HG02938 (cell line): ENCODE measurements around the gene ZNF44.
"Not testable (repeated sequence)": the region's sequence is repeated elsewhere in the genome, so short reads cannot be mapped to it uniquely, and the experiment has no call there.

Experiments used
- ATAC-seq: cut with Tn5 transposase; IDR thresholded peaks from one replicate; pipeline ENCODE4 v1.9.1; 2021; ENCODE audit warnings: mild to moderate bottlenecking, moderate library complexity; ENCODE audit not compliant: unreplicated experiment

Gene ZNF44

DNA sequence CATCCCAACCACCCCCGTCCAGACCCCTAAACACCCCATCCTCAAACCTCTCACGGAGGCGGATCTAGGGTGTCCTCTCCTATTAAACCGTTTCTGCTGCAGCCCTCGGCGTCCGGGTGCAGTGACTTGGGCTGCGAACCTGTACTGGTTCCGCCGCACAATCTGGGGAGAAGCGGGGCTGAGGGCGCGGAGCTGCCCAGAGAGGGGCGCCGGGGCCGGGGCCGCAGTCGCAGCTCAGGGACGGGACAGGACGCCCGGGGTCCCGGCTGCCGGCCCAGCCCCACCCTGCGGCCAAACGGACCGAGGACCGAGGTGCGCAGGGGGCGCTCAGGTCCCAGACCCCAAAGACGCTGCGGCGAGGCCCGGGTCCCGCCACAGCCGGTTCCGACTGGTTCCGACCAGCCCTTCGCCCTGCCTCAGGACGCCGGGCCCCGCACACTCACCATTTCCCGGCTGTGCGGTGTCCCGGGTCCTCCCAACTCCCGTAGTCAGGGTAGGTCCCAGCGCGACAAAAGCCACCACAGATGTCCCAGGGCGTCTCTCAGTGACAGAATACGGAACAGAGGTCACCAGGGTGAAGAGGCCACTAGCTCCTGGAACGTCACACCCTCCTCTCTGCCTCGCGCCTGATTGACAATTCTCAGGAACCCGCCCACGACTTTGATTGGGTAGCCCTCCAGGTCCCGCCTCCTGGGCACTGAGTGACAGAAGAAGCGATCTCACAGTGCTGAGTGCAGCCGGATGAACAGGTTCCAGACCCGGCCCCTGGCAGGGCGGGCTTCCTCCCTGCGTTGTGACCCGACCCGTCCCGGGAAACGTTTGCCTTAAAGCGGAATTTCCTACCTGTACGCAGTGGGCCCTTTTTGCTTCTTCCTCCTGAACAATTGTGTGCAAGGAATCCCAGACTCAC is at the start of gene ZNF44:
Gene ZNF44 (minus strand): TSS at position 635 of the 910 bp plus-strand sequence. CDS start 189 bp downstream, at position 446.
- peak; percentile 86 for ATAC-seq

DNA sequence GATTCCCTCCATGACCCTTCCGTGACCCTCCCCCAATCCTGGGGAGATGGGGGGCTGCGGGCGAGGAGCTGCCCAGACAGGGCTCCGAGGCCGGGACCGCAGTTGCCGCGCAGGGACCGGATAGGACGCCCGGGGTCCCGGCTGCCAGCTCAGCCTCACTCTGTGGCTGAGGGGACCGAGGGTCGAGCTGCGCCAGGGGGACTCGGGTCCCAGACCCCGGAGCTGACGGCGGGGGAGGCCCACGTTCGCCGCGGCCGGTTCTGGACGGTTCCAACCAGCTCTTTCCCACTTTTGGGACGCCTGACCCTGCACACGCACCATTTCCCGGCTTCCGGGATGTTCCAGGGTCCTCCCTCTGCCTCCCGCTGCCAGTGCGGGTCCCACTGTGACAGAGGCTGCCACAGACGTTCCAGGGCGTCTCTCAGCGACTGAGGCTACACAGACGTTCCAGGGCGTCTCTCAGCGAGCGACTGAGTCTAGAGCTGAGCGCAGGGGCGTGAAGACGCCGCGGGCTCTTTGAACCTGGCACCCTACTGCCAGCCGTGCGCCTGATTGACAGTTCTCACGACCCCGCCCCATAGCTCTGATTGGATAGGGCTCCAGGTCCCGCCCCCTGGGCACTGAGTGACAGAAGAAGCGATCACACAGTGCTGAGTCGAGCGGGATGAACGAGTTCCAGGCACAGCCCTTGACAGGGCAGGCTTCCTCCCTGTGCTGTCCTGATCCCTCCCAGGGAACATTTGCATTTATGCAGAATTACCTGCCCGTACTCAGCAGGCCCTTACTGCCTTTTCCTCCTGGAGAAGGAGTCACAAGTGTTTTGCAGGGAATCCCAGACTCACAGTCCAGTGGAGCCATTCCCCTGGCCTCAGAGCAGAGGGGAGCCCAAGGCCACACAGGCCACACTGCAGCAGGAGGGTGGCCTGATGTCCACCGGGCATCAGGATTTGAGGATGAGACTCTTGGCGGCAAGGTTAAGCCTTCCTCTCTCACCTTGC is 38.8 kb upstream of the ZNF44 start, which contains the start of gene ZNF563:
Gene ZNF563 (minus strand): TSS at position 472 of the 998 bp plus-strand sequence. CDS start 151 bp downstream, at position 321.
- peak; percentile 89 for ATAC-seq

DNA sequence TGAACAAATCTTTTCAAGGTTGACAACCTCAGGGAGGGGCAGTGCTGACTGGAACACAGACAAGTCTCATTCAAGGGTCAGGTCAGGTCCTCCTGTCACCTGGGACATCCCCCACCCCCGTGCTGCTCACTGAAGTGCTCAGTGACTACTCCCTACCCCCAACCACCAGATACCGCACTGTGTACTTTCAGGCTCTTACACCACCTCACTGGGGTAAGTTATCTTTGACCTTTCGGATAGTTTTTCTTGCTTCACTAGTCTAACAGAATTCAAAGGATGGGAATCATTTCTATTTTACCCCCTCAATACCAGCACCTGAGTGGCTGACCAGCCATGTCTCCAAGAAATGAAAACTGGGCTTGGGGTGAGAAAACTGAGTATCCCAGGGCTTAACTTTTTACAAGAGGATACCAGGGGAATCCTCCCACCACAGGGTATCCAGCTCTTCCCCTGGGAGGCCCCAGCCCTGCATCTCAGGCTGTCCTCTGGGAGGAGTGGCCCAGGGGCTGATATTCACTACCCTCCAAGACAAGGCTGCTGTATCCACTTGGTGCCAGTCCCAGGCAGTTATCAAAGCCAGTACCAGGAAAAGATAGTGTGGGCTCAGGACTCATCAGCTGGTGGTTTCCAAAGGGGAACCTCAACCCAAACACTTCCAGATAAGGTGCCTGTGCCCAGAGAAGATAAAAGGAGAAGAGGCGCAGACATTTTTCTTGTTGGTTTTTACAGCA is 36.7 kb upstream of the ZNF44 start:
- no peak for ATAC-seq

DNA sequence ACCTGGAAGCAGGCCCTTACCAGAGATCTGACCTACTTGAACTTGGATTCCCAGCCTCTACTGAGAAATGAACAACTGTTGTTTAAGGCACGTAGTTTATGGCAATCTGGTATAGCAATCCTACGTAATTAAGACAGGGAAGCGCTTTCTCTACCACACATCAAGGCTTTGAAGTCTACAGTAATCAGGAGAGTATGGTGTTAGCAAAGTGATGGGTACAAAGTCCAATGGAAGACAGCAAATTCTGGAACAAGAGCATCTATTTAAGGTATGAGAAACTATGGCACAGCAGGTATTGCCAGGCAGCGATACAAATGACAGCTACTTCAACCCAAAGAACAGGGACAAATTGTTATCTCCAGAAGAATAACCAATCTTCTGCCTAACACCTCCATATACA is 35.7 kb upstream of the ZNF44 start:
- ATAC-seq = no peak

DNA sequence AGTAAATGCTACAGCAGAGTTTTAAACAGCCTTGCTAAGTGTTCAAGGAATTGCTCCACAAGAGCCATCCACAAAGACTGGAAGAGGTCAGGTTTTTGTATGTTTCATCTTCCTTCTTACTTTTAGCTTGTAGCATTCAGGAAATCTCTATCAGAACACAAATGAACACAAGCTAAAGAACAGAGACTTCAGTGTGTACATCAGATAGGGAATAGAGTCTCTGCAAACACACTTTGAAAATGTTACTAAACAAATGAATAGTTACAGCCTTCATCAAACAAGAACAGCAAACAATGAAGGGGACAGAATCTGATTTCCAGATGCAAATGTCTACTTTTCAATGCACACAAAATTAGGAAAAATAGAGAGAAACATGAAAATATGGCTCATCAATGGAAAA is 31.0 kb upstream of the ZNF44 start:
- no peak for ATAC-seq

DNA sequence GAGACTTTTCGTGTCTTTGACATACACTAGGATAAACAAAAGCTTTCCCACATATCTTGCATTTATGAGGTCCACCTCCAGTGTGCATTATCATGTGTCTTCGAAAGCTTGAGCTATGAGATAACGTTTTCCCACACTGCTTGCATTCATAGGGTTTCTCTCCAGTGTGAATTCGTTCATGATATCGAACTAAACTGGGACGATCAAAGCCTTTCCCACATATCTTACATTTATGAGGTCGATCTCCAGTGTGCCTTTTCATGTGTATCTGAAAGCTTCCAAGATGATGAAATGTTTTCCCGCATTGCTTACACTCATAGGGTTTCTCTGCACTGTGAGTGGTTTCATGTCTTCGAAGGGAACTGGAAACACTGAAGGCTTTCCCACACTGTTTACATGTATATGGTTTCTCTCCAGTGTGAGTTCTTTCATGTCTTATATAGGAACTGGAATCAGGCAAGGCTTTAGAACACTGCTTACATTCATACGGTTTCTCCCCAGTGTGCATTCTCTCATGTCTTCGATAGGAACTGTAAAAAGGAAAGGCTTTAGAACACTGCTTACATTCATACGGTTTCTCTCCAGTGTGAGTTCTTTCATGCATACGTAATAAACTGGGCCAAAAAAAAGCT is 24.2 kb upstream of the ZNF44 start:
- ATAC-seq = no peak

DNA sequence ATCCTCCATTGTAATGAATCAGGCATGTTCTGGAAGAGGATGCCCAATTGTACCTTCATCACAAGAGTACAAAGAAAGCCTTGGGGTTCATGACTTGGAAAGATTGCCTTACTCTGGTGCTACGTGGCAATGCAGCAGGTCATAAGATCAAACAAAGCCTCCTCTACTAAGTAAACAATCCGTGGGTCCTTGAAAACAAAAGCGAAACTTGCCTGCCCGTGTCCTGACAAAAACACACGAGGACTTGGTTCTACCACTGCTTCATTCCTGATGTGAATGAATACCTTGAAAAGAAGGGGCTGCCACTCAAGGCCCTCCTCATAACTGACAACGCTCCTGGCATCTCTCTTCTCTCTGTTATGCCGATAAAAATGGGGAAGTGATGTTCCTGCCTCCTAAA is 19.9 kb upstream of the ZNF44 start:
- no peak for ATAC-seq

DNA sequence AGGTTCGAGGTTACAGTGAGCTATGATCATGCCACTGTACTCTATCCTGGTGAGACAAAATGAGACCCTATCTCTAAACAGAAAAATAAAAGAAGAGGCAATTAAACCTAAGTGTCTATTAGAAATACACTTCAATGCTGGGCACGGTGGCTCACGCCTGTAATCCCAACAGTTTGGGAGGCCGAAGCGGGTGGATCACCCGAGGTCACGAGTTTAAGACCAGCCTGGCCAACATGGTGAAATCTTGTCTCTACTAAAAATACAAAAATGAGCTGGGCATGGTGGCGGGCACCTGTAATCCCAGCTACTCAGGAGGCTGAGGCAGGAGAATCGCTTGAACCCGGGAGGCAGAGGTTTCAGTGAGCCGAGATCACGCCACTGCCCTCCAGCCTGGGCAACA is 14.2 kb upstream of the ZNF44 start:
- ATAC-seq = not testable (repeated sequence)

DNA sequence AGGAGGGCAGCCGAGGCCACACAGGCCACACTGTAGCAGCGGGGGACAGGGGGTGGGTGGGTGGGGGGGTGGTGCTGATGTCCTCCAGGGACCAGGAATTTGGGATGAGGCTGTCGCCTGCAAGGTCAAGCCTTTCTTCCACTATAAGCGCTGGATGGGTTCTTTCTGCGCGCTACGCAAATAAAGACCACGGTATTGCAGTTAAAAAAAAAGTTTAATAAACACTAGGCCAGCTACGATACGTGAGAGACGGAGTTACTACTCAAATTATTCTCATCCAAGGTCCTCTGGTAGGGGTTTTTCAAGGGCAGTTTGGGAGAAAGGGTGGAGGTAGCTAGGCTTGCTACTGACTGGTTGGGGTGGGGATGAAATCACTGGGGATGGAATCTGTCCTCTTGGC is 508 bp upstream of the ZNF44 start:
- no peak for ATAC-seq

DNA sequence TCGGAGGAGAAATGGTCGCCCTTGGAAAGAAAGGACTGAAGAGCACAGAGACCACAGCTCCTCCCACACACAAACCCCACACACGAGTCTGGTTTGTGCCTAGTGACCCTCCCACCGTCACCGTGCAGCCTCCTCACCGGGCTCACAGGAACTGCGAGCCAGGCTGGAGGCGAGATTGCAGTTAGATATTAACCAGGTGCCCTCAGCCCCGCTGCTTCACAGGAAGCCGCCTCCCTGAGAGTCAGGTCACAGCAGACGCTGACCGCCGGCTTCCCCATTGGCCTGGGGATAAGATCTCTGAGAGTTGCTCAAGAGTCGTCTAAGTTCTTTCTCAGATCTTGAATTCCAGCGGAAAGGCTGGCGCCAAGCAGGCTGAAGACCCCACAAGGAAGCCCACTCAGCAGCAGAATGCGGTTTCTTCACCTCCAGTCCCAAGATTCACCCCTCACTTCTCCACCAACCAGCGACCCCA is 870 bp downstream of the ZNF44 start:
- no peak for ATAC-seq

DNA sequence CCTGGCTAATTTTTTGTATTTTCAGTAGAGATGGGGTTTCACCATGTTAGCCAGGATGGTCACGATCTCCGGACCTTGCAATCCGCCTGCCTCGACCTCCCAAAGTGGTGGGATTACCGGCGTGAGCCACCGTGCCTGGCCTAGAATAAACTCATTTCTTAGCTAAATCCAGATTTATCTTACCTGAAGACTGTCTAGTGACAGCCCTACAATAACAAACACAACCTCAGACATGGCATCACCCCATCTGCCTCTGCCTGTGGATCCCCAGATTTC is 5.0 kb downstream of the ZNF44 start:
- ATAC-seq = no peak

DNA sequence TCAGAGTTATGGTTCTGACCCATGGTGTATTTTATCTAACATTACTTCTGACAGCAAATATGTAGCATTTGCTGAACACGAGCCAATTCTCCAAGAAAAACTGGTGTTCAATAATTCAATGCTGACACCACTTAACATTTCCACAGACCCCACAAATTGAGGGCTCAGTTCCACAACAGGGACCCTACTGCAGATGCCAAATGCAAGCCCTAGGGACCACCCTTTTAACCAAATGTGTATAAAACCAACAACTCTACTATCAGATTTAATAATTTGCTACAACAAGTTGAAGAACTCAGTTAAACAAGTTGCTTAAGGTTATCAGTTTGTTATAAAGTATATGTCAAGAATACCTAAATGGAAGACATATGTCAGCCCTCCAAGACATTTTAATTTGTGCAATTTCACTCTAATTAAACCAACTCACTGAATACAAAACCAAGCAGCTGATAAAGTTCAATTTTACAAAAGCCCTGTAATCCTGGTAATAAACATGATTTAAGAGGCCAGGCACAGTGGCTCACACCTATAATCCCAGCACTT is 6.7 kb downstream of the ZNF44 start:
- no peak for ATAC-seq

DNA sequence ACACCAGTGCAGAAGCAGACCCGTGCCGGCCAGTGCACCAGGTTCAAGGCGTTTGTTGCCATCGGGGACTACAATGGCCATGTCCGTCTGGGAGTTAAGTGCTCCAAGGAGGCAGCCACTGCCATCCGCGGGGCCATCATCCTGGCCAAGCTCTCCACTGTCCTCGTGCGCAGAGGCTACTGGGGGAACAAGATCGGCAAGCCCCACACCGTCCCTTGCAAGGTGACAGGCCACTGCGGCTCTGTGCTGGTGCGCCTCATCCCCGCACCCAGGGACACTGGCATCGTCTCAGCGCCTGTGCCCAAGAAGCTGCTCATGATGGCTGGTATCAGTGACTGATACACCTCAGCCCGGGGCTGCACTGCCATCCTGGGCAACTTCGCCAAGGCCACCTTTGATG is 10.1 kb downstream of the ZNF44 start:
- ATAC-seq = no peak

DNA sequence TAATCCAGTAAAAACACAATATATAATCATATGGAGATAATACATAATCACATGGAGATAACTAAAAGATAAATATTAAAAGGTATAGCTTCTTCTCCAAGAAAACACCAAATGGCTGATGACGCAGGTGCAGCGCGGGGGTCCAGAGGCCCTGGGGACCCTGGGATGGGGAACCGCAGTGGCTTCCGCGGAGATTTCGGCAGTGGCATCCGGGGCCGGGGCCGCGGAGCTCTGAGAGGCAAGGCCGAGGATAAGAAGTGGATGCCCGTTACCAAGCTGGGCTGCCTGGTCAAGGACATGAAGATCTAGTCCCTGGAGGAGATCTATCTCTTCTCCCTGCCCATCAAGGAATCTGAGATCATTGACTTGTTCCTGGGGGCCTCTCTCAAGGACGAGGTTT is 10.5 kb downstream of the ZNF44 start:
- ATAC-seq = no peak

DNA sequence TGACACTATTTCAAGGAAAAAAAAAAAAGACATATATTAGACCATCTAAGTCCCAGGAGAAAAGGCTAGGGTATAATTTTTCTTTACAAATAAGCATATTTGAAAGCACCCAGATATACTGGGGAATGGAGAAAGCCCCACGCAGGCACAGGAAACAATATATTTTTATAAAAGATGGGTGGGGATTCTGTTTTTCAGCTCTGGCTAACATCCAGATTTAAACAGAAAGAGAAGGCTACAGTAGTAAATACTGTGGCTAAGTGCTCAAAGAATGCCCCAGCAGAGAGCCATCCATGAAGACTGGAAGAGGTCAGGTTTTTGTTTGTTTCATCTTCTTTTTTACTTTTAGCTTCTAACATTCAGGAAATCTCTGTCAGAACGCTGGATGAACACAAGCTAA is 16.0 kb downstream of the ZNF44 start:
- ATAC-seq = no peak

DNA sequence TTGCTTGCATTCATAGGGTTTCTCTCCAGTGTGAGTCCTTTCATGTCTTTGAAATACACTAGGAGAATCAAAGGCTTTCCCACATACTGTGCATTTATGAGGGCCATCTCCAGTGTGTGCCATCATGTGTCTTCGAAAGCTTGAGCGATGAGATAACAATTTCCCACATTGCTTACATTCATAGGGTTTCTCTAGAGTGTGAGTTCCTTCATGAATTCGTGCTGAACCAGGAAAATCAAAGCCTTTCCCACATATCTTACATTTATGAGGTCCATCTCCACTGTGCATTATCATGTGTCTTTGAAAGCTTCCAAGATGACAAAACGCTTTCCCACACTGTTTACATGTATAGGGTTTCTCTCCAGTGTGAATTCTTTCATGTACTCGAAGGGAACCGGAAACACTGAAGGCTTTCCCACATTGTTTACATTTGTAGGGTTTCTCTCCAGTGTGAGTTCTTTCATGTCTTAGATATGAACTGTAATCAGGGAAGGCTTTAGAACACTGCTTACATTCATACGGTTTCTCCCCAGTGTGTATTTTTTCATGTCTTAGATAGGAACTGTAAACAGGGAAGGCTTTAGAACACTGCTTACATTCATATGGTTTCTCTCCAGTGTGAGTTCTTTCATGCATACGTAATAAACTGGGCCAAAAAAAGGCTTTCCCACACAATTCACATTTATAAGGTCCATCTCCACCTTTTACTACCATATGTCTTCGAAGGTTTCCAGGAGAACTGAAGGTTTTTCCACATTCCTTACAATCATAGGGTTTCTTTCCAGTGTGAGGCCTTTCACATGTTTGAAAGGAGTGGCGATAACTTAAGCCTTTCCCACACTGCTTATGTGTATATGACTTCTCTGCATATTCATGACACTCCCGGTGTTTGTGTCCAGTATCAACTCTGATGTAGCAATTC is 21.4 kb downstream of the ZNF44 start:
- ATAC-seq = no peak

DNA sequence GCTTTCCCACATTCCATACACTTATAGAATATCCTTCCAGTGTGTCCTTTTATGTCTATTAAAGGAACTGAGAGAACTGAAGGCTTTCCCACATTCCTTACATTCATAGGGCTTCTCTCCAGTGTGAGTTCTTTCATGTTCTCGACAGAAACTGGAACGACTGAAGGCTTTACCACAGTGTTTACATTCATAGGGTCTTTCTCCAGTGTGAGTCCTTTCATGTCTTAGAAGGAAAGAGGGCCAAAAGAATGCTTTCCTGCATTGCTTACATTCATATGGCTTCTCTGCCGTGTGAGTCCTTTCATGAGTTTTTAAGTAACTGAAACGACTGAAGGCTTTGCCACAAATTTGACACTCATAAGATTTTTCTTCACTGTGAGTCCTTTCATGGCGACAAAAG is 22.3 kb downstream of the ZNF44 start:
- no peak for ATAC-seq

DNA sequence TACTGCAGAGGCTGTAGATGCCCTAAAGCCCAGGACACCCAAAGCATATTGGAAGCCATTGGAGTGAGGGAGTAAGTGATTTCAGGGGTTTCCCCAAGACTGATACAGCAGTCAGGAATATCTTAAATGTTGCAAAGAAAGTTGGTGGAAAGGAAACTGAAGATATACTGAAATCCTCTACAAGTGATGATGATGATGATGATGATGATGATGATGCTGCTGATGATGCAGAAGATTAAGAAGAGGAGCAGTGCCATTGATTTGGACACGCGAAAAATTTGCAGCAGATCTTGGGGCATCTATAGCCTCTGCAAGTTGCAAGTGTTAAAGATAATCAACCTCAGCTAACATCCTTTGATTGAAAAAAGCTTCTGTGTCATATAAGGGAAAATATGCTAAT is 23.8 kb downstream of the ZNF44 start:
- no peak for ATAC-seq
